Aorta (tissue), 4 donors: ENCODE measurements around the gene PCDHB8. TPM values are rescaled to one million over a fixed set of nuclear protein-coding genes. Genes with fewer than 3 reads are reported as not detected.

Source experiments
- polyA plus RNA-seq, 2 donors: library from polyadenylated mRNA; stranded (reverse); fragments of 200-250 nt; gene quantifications; one replicate each; pipeline ENCODE4 v1.2.3, GENCODE V29; 2013
- total RNA-seq, 2 donors: library from RNA; stranded (reverse); fragmentation: NEBNext Ultra II Directional; extraction: Animal tissue kit (Norgen Biotek cat#: 25700); gene quantifications; one replicate each; pipeline ENCODE4 v1.2.1, GENCODE V29; 2021
- donor health status: healthy with polysubstance abuse.
- donor health status: Bipolar disorder and iron deficiency.
- donor health status: DM: no; HTN: no; CAD: no.
- donor health status: DM: yes; HTN: yes; CAD: no.

Gene PCDHB8
- total and polyA plus RNA-seq, 4 donors: 0.77 to 4.3 (median 4.1) TPM; not detected in 1

Other genes with a start within 250 kb of the PCDHB8 start
Only the 30 nearest of the 36 such genes appear.
- gene PCDHAC2, start 211.3 kb upstream of the PCDHB8 start, total RNA-seq: 1 to 10 TPM; 1.4 to 1.9 TPM
- gene PCDHAC2, start 211.3 kb upstream of the PCDHB8 start, polyA plus RNA-seq: under 1 TPM; 0.25 to 0.49 TPM
- not detected for gene PCDHB1, start 126.4 kb upstream of the PCDHB8 start, total RNA-seq
- gene PCDHB1, start 126.4 kb upstream of the PCDHB8 start, polyA plus RNA-seq: not detected
- gene PCDHB2, start 83.2 kb upstream of the PCDHB8 start, total RNA-seq: 1 to 10 TPM; 3.1 to 4.1 TPM
- gene PCDHB2, start 83.2 kb upstream of the PCDHB8 start, polyA plus RNA-seq: 1 to 10 TPM in 1 of 2 donors, under 1 TPM in 1; 0.50 to 2.6 TPM
- 1 to 10 TPM; 2.0 to 2.9 TPM for gene PCDHB3, start 77.3 kb upstream of the PCDHB8 start, total RNA-seq
- gene PCDHB3, start 77.3 kb upstream of the PCDHB8 start, polyA plus RNA-seq: 1 to 10 TPM in 1 of 2 donors, under 1 TPM in 1; 0.25 to 1.2 TPM
- gene PCDHB4, start 56.0 kb upstream of the PCDHB8 start, total RNA-seq: 1 to 10 TPM; 6.2 to 9.1 TPM
- 1 to 10 TPM in 1 of 2 donors, under 1 TPM in 1; 0.88 to 5.8 TPM for gene PCDHB4, start 56.0 kb upstream of the PCDHB8 start, polyA plus RNA-seq
- gene PCDHB5, start 42.6 kb upstream of the PCDHB8 start, total RNA-seq: 1 to 10 TPM; 4.1 to 4.2 TPM
- gene PCDHB5, start 42.6 kb upstream of the PCDHB8 start, polyA plus RNA-seq: 1 to 10 TPM in 1 of 2 donors, under 1 TPM in 1; 0.63 to 3.0 TPM
- 1 to 10 TPM; 1.9 to 2.7 TPM for gene PCDHB6, start 27.7 kb upstream of the PCDHB8 start, total RNA-seq
- gene PCDHB6, start 27.7 kb upstream of the PCDHB8 start, polyA plus RNA-seq: 1 to 10 TPM in 1 of 2 donors, under 1 TPM in 1; 0.63 to 2.6 TPM
- gene PCDHB7, start 5.1 kb upstream of the PCDHB8 start, total RNA-seq: 1 to 10 TPM; 5.0 to 6.7 TPM
- 1 to 10 TPM; 2.3 to 5.5 TPM for gene PCDHB7, start 5.1 kb upstream of the PCDHB8 start, polyA plus RNA-seq
- gene PCDHB16, start 4.6 kb downstream of the PCDHB8 start, total RNA-seq: 1 to 10 TPM; 5.1 to 7.4 TPM
- 1 to 10 TPM in 1 of 2 donors, under 1 TPM in 1; 0.63 to 4.8 TPM for gene PCDHB16, start 4.6 kb downstream of the PCDHB8 start, polyA plus RNA-seq
- 1 to 10 TPM; 3.0 to 3.8 TPM for gene PCDHB9, start 9.4 kb downstream of the PCDHB8 start, total RNA-seq
- 1 to 10 TPM in 1 of 2 donors, under 1 TPM in 1; 0.25 to 2.1 TPM for gene PCDHB9, start 9.4 kb downstream of the PCDHB8 start, polyA plus RNA-seq
- gene PCDHB10, start 14.6 kb downstream of the PCDHB8 start, total RNA-seq: 1 to 10 TPM; 3.6 to 7.7 TPM
- 1 to 10 TPM in 1 of 2 donors, under 1 TPM in 1; 0.25 to 4.5 TPM for gene PCDHB10, start 14.6 kb downstream of the PCDHB8 start, polyA plus RNA-seq
- gene PCDHB11, start 21.8 kb downstream of the PCDHB8 start, total RNA-seq: 10 to 100 TPM in 1 of 2 donors, 1 to 10 TPM in 1; 8.1 to 15.3 TPM
- 1 to 10 TPM; 2.9 to 4.7 TPM for gene PCDHB11, start 21.8 kb downstream of the PCDHB8 start, polyA plus RNA-seq
- 1 to 10 TPM; 5.7 to 6.7 TPM for gene PCDHB12, start 30.9 kb downstream of the PCDHB8 start, total RNA-seq
- gene PCDHB12, start 30.9 kb downstream of the PCDHB8 start, polyA plus RNA-seq: 1 to 10 TPM in 1 of 2 donors, under 1 TPM in 1; 0.75 to 2.9 TPM
- 1 to 10 TPM; 4.2 to 6.7 TPM for gene PCDHB13, start 36.1 kb downstream of the PCDHB8 start, total RNA-seq
- 1 to 10 TPM in 1 of 2 donors, under 1 TPM in 1; 0.75 to 1.3 TPM for gene PCDHB13, start 36.1 kb downstream of the PCDHB8 start, polyA plus RNA-seq
- gene PCDHB14, start 45.6 kb downstream of the PCDHB8 start, total RNA-seq: 10 to 100 TPM in 1 of 2 donors, 1 to 10 TPM in 1; 7.5 to 10.1 TPM
- gene PCDHB14, start 45.6 kb downstream of the PCDHB8 start, polyA plus RNA-seq: 1 to 10 TPM; 1.0 to 5.0 TPM
- gene PCDHB15, start 67.6 kb downstream of the PCDHB8 start, total RNA-seq: 10 to 100 TPM in 1 of 2 donors, 1 to 10 TPM in 1; 8.7 to 10.9 TPM
- gene PCDHB15, start 67.6 kb downstream of the PCDHB8 start, polyA plus RNA-seq: 10 to 100 TPM in 1 of 2 donors, 1 to 10 TPM in 1; 4.4 to 12.1 TPM
- gene SLC25A2, start 126.3 kb downstream of the PCDHB8 start, total RNA-seq: 1 to 10 TPM in 1 of 2 donors, under 1 TPM in 1; 0.69 to 1.1 TPM
- gene SLC25A2, start 126.3 kb downstream of the PCDHB8 start, polyA plus RNA-seq: not detected
- gene TAF7, start 143.0 kb downstream of the PCDHB8 start, total RNA-seq: 10 to 100 TPM; 59.8 to 79.1 TPM
- gene TAF7, start 143.0 kb downstream of the PCDHB8 start, polyA plus RNA-seq: 10 to 100 TPM; 53.5 to 65.3 TPM
- 1 to 10 TPM in 1 of 2 donors, under 1 TPM in 1; 0.91 to 1.6 TPM for gene PCDHGA1, start 152.7 kb downstream of the PCDHB8 start, total RNA-seq
- 1 to 10 TPM in 1 of 2 donors, not detected in 1; 1.0 TPM for gene PCDHGA1, start 152.7 kb downstream of the PCDHB8 start, polyA plus RNA-seq
- 10 to 100 TPM in 1 of 2 donors, 1 to 10 TPM in 1; 6.2 to 10.6 TPM for gene PCDHGA2, start 161.0 kb downstream of the PCDHB8 start, total RNA-seq
- gene PCDHGA2, start 161.0 kb downstream of the PCDHB8 start, polyA plus RNA-seq: 1 to 10 TPM in 1 of 2 donors, under 1 TPM in 1; 0.75 to 4.2 TPM
- gene PCDHGA3, start 166.0 kb downstream of the PCDHB8 start, total RNA-seq: 1 to 10 TPM; 4.1 to 7.4 TPM
- 1 to 10 TPM in 1 of 2 donors, under 1 TPM in 1; 0.50 to 2.4 TPM for gene PCDHGA3, start 166.0 kb downstream of the PCDHB8 start, polyA plus RNA-seq
- gene PCDHGB1, start 172.3 kb downstream of the PCDHB8 start, total RNA-seq: 1 to 10 TPM; 3.5 to 6.5 TPM
- gene PCDHGB1, start 172.3 kb downstream of the PCDHB8 start, polyA plus RNA-seq: under 1 TPM; 0.75 to 0.92 TPM
- 10 to 100 TPM in 1 of 2 donors, 1 to 10 TPM in 1; 7.1 to 10.2 TPM for gene PCDHGA4, start 177.2 kb downstream of the PCDHB8 start, total RNA-seq
- gene PCDHGA4, start 177.2 kb downstream of the PCDHB8 start, polyA plus RNA-seq: 1 to 10 TPM; 1.3 to 2.0 TPM
- 10 to 100 TPM in 1 of 2 donors, 1 to 10 TPM in 1; 6.5 to 11.7 TPM for gene PCDHGB2, start 182.2 kb downstream of the PCDHB8 start, total RNA-seq
- gene PCDHGB2, start 182.2 kb downstream of the PCDHB8 start, polyA plus RNA-seq: 1 to 10 TPM in 1 of 2 donors, under 1 TPM in 1; 0.38 to 1.1 TPM
- gene PCDHGA5, start 186.4 kb downstream of the PCDHB8 start, total RNA-seq: 10 to 100 TPM in 1 of 2 donors, 1 to 10 TPM in 1; 7.5 to 11.5 TPM
- gene PCDHGA5, start 186.4 kb downstream of the PCDHB8 start, polyA plus RNA-seq: 1 to 10 TPM in 1 of 2 donors, under 1 TPM in 1; 0.25 to 1.4 TPM
- gene PCDHGB3, start 192.5 kb downstream of the PCDHB8 start, total RNA-seq: 1 to 10 TPM; 7.4 to 9.7 TPM
- gene PCDHGB3, start 192.5 kb downstream of the PCDHB8 start, polyA plus RNA-seq: under 1 TPM in 1 of 2 donors, not detected in 1; 0.82 TPM
- 10 to 100 TPM in 1 of 2 donors, 1 to 10 TPM in 1; 8.8 to 12.0 TPM for gene PCDHGA6, start 196.1 kb downstream of the PCDHB8 start, total RNA-seq
- 1 to 10 TPM in 1 of 2 donors, under 1 TPM in 1; 0.38 to 4.0 TPM for gene PCDHGA6, start 196.1 kb downstream of the PCDHB8 start, polyA plus RNA-seq
- 1 to 10 TPM; 6.4 to 8.0 TPM for gene PCDHGA7, start 205.0 kb downstream of the PCDHB8 start, total RNA-seq
- gene PCDHGA7, start 205.0 kb downstream of the PCDHB8 start, polyA plus RNA-seq: 1 to 10 TPM in 1 of 2 donors, not detected in 1; 2.1 TPM
- 10 to 100 TPM in 1 of 2 donors, 1 to 10 TPM in 1; 7.3 to 10.1 TPM for gene PCDHGB4, start 209.9 kb downstream of the PCDHB8 start, total RNA-seq
- 1 to 10 TPM in 1 of 2 donors, under 1 TPM in 1; 0.50 to 2.7 TPM for gene PCDHGB4, start 209.9 kb downstream of the PCDHB8 start, polyA plus RNA-seq
- gene PCDHGA8, start 214.8 kb downstream of the PCDHB8 start, total RNA-seq: 1 to 10 TPM; 3.0 to 6.8 TPM
- under 1 TPM; 0.13 to 0.54 TPM for gene PCDHGA8, start 214.8 kb downstream of the PCDHB8 start, polyA plus RNA-seq